ENCODE measurements around the gene POU5F1. TPM values are rescaled to one million over a fixed set of nuclear protein-coding genes. Genes with fewer than 3 reads are reported as not detected.
"Not testable (repeated sequence)": the region's sequence is repeated elsewhere in the genome, so short reads cannot be mapped to it uniquely, and the experiment has no call there.

The POU5F1 gene
- total RNA-seq, 1 donor from 2014 or later: 5.0 TPM

- intact Hi-C loops (cut with DNase I): loop anchor here (5.0 to 10.0 kb wide), 2 partner anchors 56 to 172 kb away; partner anchors contain the start of gene PSORS1C2
- no peak overlapping the region for H3K4me3 ChIP-seq
- no peak for TF ChIP-seq CTCF (IDR thresholded peaks at IDR 0.05)
- DNase-seq (no peak), ATAC-seq (no peak)
- no peaks in the 10 kb centered on the region for H3K36me3 ChIP-seq
- H3K27me3 ChIP-seq (ENCODE audit: low read depth): no peaks in the 10 kb centered on the region
- no peak overlapping the region for H3K27ac ChIP-seq
- H3K9me3 ChIP-seq: no peaks in the 10 kb centered on the region
- H3K4me1 ChIP-seq: peaks cover 16% of the 10 kb centered on the region
These were observed 22.7 kb upstream of the POU5F1 start for GRCh38 chr6:31193206-31193605.

- peak; percentile 54 to 55 for ATAC-seq
- peaks cover 16% of the 10 kb centered on the region for H3K4me1 ChIP-seq
- DNase-seq: peak; percentile 66
- TF ChIP-seq CTCF (IDR thresholded peaks at IDR 0.05): peak; percentile 61
- not testable (repeated sequence) for H3K36me3 ChIP-seq; H3K27ac ChIP-seq; H3K9me3 ChIP-seq; H3K4me3 ChIP-seq; H3K27me3 ChIP-seq (ENCODE audit: low read depth)
- intact Hi-C loops (cut with DNase I): loop anchor here (5.0 to 10.0 kb wide), 2 partner anchors 55 to 172 kb away; partner anchors contain the start of gene PSORS1C2
These were observed 22.1 kb upstream of the POU5F1 start for GRCh38 chr6:31192431-31193105.

- no peaks in the 10 kb centered on the region for H3K9me3 ChIP-seq
- no peak for ATAC-seq
- H3K36me3 ChIP-seq: no peaks in the 10 kb centered on the region
- no peak overlapping the region for H3K27ac ChIP-seq
- no peak for TF ChIP-seq CTCF (IDR thresholded peaks at IDR 0.05)
- H3K4me3 ChIP-seq: no peak overlapping the region
- H3K4me1 ChIP-seq: peaks cover 22% of the 10 kb centered on the region
- DNase-seq: no peak
- intact Hi-C loops (cut with DNase I): loop anchor here (5.0 to 10.0 kb wide), 2 partner anchors 53 to 174 kb away; partner anchors contain the start of gene PSORS1C2
- no peaks in the 10 kb centered on the region for H3K27me3 ChIP-seq (ENCODE audit: low read depth)
These were observed 20.0 kb upstream of the POU5F1 start for GRCh38 chr6:31190488-31190887.

- ATAC-seq; H3K4me3 ChIP-seq; H3K9me3 ChIP-seq; H3K27ac ChIP-seq; H3K36me3 ChIP-seq; DNase-seq; intact Hi-C loops (cut with DNase I); H3K27me3 ChIP-seq (ENCODE audit: low read depth): not testable (repeated sequence)
- H3K4me1 ChIP-seq: peaks cover 13% of the 10 kb centered on the region
These were observed 18.7 kb upstream of the POU5F1 start for GRCh38 chr6:31189223-31189622.

- ATAC-seq (peak; percentile 71 to 89), DNase-seq (no peak)
- no peaks in the 10 kb centered on the region for H3K27me3 ChIP-seq (ENCODE audit: low read depth)
- H3K4me1 ChIP-seq: peaks cover 7% of the 10 kb centered on the region
- no peak for TF ChIP-seq CTCF (IDR thresholded peaks at IDR 0.05)
- H3K36me3 ChIP-seq: no peaks in the 10 kb centered on the region
- intact Hi-C loops (cut with DNase I): no loop called here
- no peak overlapping the region for H3K4me3 ChIP-seq
- H3K9me3 ChIP-seq: no peaks in the 10 kb centered on the region
- H3K27ac ChIP-seq: peak overlapping the region; percentile 85
These were observed 17.3 kb upstream of the POU5F1 start for GRCh38 chr6:31187780-31188194.

GRCh38 chr6:31186052-31186734, 15.7 kb upstream of the POU5F1 start:
- peak; percentile 68 for DNase-seq
- peak overlapping the region; percentile 37 for H3K4me3 ChIP-seq
- peaks cover 7% of the 10 kb centered on the region for H3K4me1 ChIP-seq
- ATAC-seq: peak in 1 of 2 donors; percentile 66
- H3K27ac ChIP-seq: peak overlapping the region; percentile 85
- H3K27me3 ChIP-seq (ENCODE audit: low read depth): no peaks in the 10 kb centered on the region
- H3K9me3 ChIP-seq: no peaks in the 10 kb centered on the region
- no peak for TF ChIP-seq CTCF (IDR thresholded peaks at IDR 0.05)
- H3K36me3 ChIP-seq: no peaks in the 10 kb centered on the region
- intact Hi-C loops (cut with DNase I): no loop called here

- Histone ChIP-seq H3K27ac (peak overlapping the region; percentile 85), H3K4me3 (peak overlapping the region; percentile 37)
- H3K4me1 ChIP-seq; ATAC-seq; H3K27me3 ChIP-seq (ENCODE audit: low read depth); H3K9me3 ChIP-seq; DNase-seq; H3K36me3 ChIP-seq; intact Hi-C loops (cut with DNase I): not testable (repeated sequence)
These were observed 15.2 kb upstream of the POU5F1 start for GRCh38 chr6:31185695-31186051.

- H3K9me3 ChIP-seq; DNase-seq; ATAC-seq; H3K27ac ChIP-seq; H3K27me3 ChIP-seq (ENCODE audit: low read depth); H3K36me3 ChIP-seq; H3K4me3 ChIP-seq; intact Hi-C loops (cut with DNase I): not testable (repeated sequence)
- H3K4me1 ChIP-seq: peaks cover 11% of the 10 kb centered on the region
These were observed 13.4 kb upstream of the POU5F1 start for GRCh38 chr6:31183859-31184258.

All from lower lobe of right lung (tissue), 2 donors.